Measurements from ENCODE around the gene KCNIP2. TPM values are rescaled to one million over a fixed set of nuclear protein-coding genes. Genes with fewer than 3 reads are reported as not detected.
A peak's percentile ranks its signal among the peaks of the same experiment; 100 is the strongest.

Gene KCNIP2
- total and polyA plus RNA-seq, 2 donors (not counting 1 experiment from before 2014, with no cell fraction given), result 0.37 to 1.8 TPM

- no peaks in the 10 kb centered on the region for H3K36me3 ChIP-seq (ENCODE audit: control insufficient read depth, insufficient read depth, low read length)
- no peak for TF ChIP-seq CTCF (conservative IDR thresholded peaks at IDR 0.05 in 1 of 2, IDR thresholded peaks at IDR 0.05 in 1 of 2; ENCODE audit: low read depth in 1 of 2, low read length in 2 of 2)
- TF ChIP-seq EZH2 (IDR thresholded peaks at IDR 0.05; ENCODE audit: low read length, missing control alignments), result no peak
- H3K4me1 ChIP-seq (ENCODE audit: control insufficient read depth, extremely low read depth, insufficient read depth, low read length), result peaks cover 5% of the 10 kb centered on the region
- H3K79me2 ChIP-seq (ENCODE audit: control insufficient read depth, insufficient read depth, low read length), result peaks cover 6% of the 10 kb centered on the region
- H3K4me3 ChIP-seq (replicated peaks in 1 of 4; ENCODE audit: control extremely low read depth in 1 of 4, insufficient read depth in 1 of 4, low read depth in 3 of 4, low read length in 4 of 4), result no peak overlapping the region
- DNase-seq (ENCODE audit: low read depth in 2 of 2), result no peak
- H3K9me3 ChIP-seq (ENCODE audit: control insufficient read depth, insufficient read depth, low read depth, low read length), result no peaks in the 10 kb centered on the region
- no peak overlapping the region for H2AFZ ChIP-seq (ENCODE audit: low read length)
- no peaks in the 10 kb centered on the region for H4K20me1 ChIP-seq (ENCODE audit: control insufficient read depth, extremely low read depth, insufficient read depth, low read length)
- no peak overlapping the region for H3K4me2 ChIP-seq (ENCODE audit: extremely low read depth, insufficient read depth, low read length)
- no peak overlapping the region for H3K27ac ChIP-seq (ENCODE audit: insufficient read depth, low read length)
- H3K27me3 ChIP-seq (ENCODE audit: control insufficient read depth, insufficient read depth, low read length), result peaks cover 38% of the 10 kb centered on the region
- H3K9ac ChIP-seq (ENCODE audit: insufficient read depth, low read length), result no peak overlapping the region
Observed at GRCh38 chr10:101777619-101778145, 65.9 kb downstream of the KCNIP2 start.

- H2AFZ ChIP-seq (ENCODE audit: low read length), result no peak overlapping the region
- no peak overlapping the region for H3K4me2 ChIP-seq (ENCODE audit: extremely low read depth, insufficient read depth, low read length)
- no peak overlapping the region for H3K4me3 ChIP-seq (replicated peaks in 1 of 4; ENCODE audit: control extremely low read depth in 1 of 4, insufficient read depth in 1 of 4, low read depth in 3 of 4, low read length in 4 of 4)
- TF ChIP-seq EZH2 (IDR thresholded peaks at IDR 0.05; ENCODE audit: low read length, missing control alignments), result peak; percentile 88
- no peak for TF ChIP-seq CTCF (conservative IDR thresholded peaks at IDR 0.05 in 1 of 2, IDR thresholded peaks at IDR 0.05 in 1 of 2; ENCODE audit: low read depth in 1 of 2, low read length in 2 of 2)
- no peaks in the 10 kb centered on the region for H4K20me1 ChIP-seq (ENCODE audit: control insufficient read depth, extremely low read depth, insufficient read depth, low read length)
- H3K4me1 ChIP-seq (ENCODE audit: control insufficient read depth, extremely low read depth, insufficient read depth, low read length), result peaks cover 5% of the 10 kb centered on the region
- H3K27ac ChIP-seq (ENCODE audit: insufficient read depth, low read length), result no peak overlapping the region
- H3K27me3 ChIP-seq (ENCODE audit: control insufficient read depth, insufficient read depth, low read length), result peaks cover 52% of the 10 kb centered on the region
- no peaks in the 10 kb centered on the region for H3K79me2 ChIP-seq (ENCODE audit: control insufficient read depth, insufficient read depth, low read length)
- DNase-seq (ENCODE audit: low read depth in 2 of 2), result no peak
- no peaks in the 10 kb centered on the region for H3K9me3 ChIP-seq (ENCODE audit: control insufficient read depth, insufficient read depth, low read depth, low read length)
- no peaks in the 10 kb centered on the region for H3K36me3 ChIP-seq (ENCODE audit: control insufficient read depth, insufficient read depth, low read length)
- no peak overlapping the region for H3K9ac ChIP-seq (ENCODE audit: insufficient read depth, low read length)
Observed at GRCh38 chr10:101776161-101776817, 67.3 kb downstream of the KCNIP2 start.

Other genes with a start within 250 kb of the KCNIP2 start
- gene FBXW4, start 148.6 kb downstream of the KCNIP2 start, total RNA-seq, result 52.9 and 60.8 TPM in 2 replicates
- gene FBXW4, start 148.6 kb downstream of the KCNIP2 start, polyA plus RNA-seq, result 32.7 and 37.1 TPM in 2 replicates
- gene FGF8, start 67.7 kb downstream of the KCNIP2 start, total RNA-seq, result not detected in 2 replicates
- not detected in 2 replicates for gene FGF8, start 67.7 kb downstream of the KCNIP2 start, polyA plus RNA-seq
- gene NPM3, start 60.4 kb downstream of the KCNIP2 start, total RNA-seq, result 80.8 and 95.3 TPM in 2 replicates
- gene NPM3, start 60.4 kb downstream of the KCNIP2 start, polyA plus RNA-seq, result 29.1 and 46.7 TPM in 2 replicates
- 108 and 193 TPM in 2 replicates for gene OGA, start 25.4 kb downstream of the KCNIP2 start, total RNA-seq
- 50.6 and 69.9 TPM in 2 replicates for gene OGA, start 25.4 kb downstream of the KCNIP2 start, polyA plus RNA-seq
- 8.5 and 14.5 TPM in 2 replicates for gene ARMH3, start 212.4 kb upstream of the KCNIP2 start, total RNA-seq
- 16.4 and 20.5 TPM in 2 replicates for gene ARMH3, start 212.4 kb upstream of the KCNIP2 start, polyA plus RNA-seq
- 28.5 and 30.1 TPM in 2 replicates for gene HPS6, start 221.5 kb upstream of the KCNIP2 start, total RNA-seq
- gene HPS6, start 221.5 kb upstream of the KCNIP2 start, polyA plus RNA-seq, result 8.0 and 9.4 TPM in 2 replicates

Measured in fibroblast of lung (primary cell).